GM12892 (cell line): Measurements from ENCODE around the gene PODXL.

ENCODE experiments used
- POLR2A ChIP-seq: IDR thresholded peaks from 2 replicates; pipeline ENCODE4 v1.6.1; 2011; ENCODE audit warnings: low read depth, low read length, control low read depth
- POLR2AphosphoS5 ChIP-seq: IDR thresholded peaks from 2 replicates; pipeline ENCODE4 v1.6.1; 2011; ENCODE audit warnings: low read depth, low read length, control low read depth

DNA sequence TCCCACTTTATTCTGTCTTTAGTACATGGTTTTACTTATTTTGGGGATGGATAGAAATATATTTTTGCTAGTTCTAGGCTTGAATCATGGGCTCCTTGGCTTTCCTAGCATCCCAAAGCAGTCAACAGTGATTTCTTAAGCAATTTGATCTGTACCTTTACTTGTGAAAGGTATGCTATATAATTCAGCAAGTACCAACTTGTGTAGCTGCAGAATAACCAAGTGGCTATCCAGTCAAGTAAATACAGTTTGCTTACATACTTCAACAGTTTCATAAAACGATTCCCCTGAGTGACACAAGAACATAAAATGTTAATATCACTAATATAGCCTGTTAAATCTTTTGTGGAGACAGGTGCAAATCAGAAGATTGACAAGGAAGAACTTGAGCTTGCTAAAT lies 67.2 kb downstream of the PODXL start:
- TF ChIP-seq POLR2A (no peak), POLR2AphosphoS5 (no peak)
